ENCODE data around the gene TTF1. TPM values are rescaled to one million over a fixed set of nuclear protein-coding genes. Genes with fewer than 3 reads are reported as not detected.

The TTF1 gene
- total and polyA plus RNA-seq, 10 of the 15 experiments (the other 5 are each of a cell fraction or from before 2014, with no cell fraction given): 11.3 to 25.5 (median 16.0) TPM

DNA sequence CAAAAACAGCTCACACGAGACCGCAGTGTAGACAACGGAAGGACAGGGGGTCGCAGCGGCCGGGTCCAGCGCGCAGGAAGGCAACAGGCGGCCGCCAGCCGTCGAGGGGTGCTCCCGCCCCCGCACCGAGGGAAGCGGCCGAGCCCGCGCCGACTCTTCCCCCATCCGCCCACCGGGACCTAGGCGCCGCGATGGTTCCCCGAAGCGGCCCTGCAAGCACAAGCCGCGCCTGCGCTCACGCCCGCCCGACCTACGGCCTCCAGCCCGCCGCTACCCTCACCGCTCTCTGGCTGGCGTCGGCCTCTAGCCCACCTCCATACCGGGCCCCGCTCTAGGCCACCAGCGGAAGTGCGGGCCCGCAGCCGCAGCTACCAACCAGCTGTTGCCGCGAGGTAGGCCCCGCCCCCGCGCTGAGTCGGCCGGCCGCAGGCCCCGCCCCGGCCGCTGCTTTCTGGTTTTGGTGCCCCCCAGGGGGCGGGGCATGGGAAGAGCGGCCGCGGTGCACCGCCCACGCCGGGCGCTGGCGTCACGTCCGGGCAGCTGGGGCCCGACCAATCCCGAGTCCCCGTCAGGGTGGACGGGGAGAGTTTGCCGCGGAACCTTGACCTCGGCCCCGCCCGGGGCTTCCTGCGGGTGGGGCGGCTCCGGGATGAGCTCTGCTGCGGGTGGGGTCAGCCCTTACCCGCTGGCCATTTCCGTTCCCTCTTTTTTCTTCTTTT lies 51.8 kb downstream of the TTF1 start, which contains the start of gene SETX:
Gene SETX, minus strand, starts transcription at position 350 of the 719 bp plus-strand sequence. CDS start 5,558 bp downstream, outside the sequence.
- Histone ChIP-seq H4K20me1 (ENCODE audit: control insufficient read depth, insufficient read depth) (no peaks in the 10 kb centered on the region), H3K27me3 (replicated peaks in 1 of 2; ENCODE audit: control insufficient read depth in 2 of 2, insufficient read depth in 2 of 2, low read length in 1 of 2) (no peaks in the 10 kb centered on the region), H3K36me3 (ENCODE audit: control insufficient read depth in 2 of 2, insufficient read depth in 2 of 2, low read length in 1 of 2) (peaks cover 0 to 5% of the 10 kb centered on the region in 2 experiments; a peak in 1 of 4 replicates), H2AFZ (ENCODE audit: control insufficient read depth, low read depth, low read length) (peak within 1 kb of the TSS; percentile 71), H3K4me1 (ENCODE audit: control insufficient read depth, insufficient read depth, low read length) (peaks cover 8% of the 10 kb centered on the region; the same call in 1 of the 2 replicates), H3K4me2 (ENCODE audit: control insufficient read depth, insufficient read depth) (peak within 1 kb of the TSS; percentile 95), H3K9ac (ENCODE audit: control insufficient read depth, insufficient read depth, low read length) (peak within 1 kb of the TSS; percentile 95), H3K4me3 (peak within 1 kb of the TSS; percentile 86), H3K79me2 (ENCODE audit: control insufficient read depth, insufficient read depth, low read length) (peaks cover 44% of the 10 kb centered on the region), H3K27ac (ENCODE audit: control insufficient read depth, insufficient read depth) (peak within 1 kb of the TSS; percentile 97), H3K9me3 (replicated peaks; ENCODE audit: control insufficient read depth, insufficient read depth, low read length) (no peaks in the 10 kb centered on the region; the same call in 2 of the 3 replicates)
- intact Hi-C loops (cut with micrococcal nuclease; ENCODE audit: unreplicated experiment) (loop anchor here (1.0 kb wide), 1 partner anchor 28 kb away; no protein-coding TSS in a partner anchor), in situ Hi-C loops (cut with MboI) (no loop called here)
- ATAC-seq: peak; percentile 92
- peak; percentile 85 for DNase-seq (ENCODE audit: low read depth, low spot score)
- POLR2A ChIA-PET: interaction anchor here (0.6 to 7.0 kb wide), 10 partner anchors 9 to 1661 kb away, joined by 3 to 96 read pairs (median 4); partner anchors contain the start of gene EXOSC2
- SMC1A ChIA-PET (ENCODE audit: uncharacterized antibody, unreplicated experiment): interaction anchor here (0.7 to 9.5 kb wide), 3 partner anchors 11 to 27 kb away, joined by 4 to 131 read pairs (median 43); no protein-coding TSS in a partner anchor
- BruUV-seq (replicated peaks): no TSS peak
- CTCF ChIA-PET: interaction anchor here (1.0 to 6.1 kb wide), 4 partner anchors 12 to 28 kb away, joined by 3 to 59 read pairs (median 4); no protein-coding TSS in a partner anchor
- 1% methylated on average over 80 of the region's 82 CpGs for WGBS (ENCODE audit: insufficient coverage, insufficient replicate concordance, low lambda C conversion rate, missing lambda C conversion rate)
- FAIRE-seq: peak; percentile 83
- RAD21 ChIA-PET (ENCODE audit: unreplicated experiment): interaction anchor here (0.6 to 3.4 kb wide), 6 partner anchors 18 to 1113 kb away, joined by 3 to 50 read pairs (median 4); no protein-coding TSS in a partner anchor
- TF ChIP-seq IKZF2 (IDR thresholded peaks at IDR 0.05): no peak
- TF ChIP-seq, protein P1, sequence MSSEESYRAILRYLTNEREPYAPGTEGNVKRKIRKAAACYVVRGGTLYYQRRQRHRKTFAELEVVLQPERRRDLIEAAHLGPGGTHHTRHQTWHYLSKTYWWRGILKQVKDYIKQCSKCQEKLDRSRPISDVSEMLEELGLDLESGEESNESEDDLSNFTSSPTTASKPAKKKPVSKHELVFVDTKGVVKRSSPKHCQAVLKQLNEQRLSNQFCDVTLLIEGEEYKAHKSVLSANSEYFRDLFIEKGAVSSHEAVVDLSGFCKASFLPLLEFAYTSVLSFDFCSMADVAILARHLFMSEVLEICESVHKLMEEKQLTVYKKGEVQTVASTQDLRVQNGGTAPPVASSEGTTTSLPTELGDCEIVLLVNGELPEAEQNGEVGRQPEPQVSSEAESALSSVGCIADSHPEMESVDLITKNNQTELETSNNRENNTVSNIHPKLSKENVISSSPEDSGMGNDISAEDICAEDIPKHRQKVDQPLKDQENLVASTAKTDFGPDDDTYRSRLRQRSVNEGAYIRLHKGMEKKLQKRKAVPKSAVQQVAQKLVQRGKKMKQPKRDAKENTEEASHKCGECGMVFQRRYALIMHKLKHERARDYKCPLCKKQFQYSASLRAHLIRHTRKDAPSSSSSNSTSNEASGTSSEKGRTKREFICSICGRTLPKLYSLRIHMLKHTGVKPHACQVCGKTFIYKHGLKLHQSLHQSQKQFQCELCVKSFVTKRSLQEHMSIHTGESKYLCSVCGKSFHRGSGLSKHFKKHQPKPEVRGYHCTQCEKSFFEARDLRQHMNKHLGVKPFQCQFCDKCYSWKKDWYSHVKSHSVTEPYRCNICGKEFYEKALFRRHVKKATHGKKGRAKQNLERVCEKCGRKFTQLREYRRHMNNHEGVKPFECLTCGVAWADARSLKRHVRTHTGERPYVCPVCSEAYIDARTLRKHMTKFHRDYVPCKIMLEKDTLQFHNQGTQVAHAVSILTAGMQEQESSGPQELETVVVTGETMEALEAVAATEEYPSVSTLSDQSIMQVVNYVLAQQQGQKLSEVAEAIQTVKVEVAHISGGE (CRISPR knock-in tag; IDR thresholded peaks at IDR 0.05): peak; percentile 23; the same call in 1 of the 2 replicates
- peak; percentile 75 for TF ChIP-seq NFYB (IDR thresholded peaks at IDR 0.05; ENCODE audit: insufficient read depth, low read depth, low read length)
- TF ChIP-seq MXI1 (IDR thresholded peaks at IDR 0.05; ENCODE audit: low read depth, low read length): no peak
- TF ChIP-seq RCOR1 (conservative IDR thresholded peaks at IDR 0.05; ENCODE audit: low read depth, low read length): 0 out of 2 replicates have a peak, but pooled peaks have one; percentile 53
- TF ChIP-seq BRCA1 (IDR thresholded peaks at IDR 0.05; ENCODE audit: low read depth, low read length): no peak
- no peak for TF ChIP-seq FOXM1 (IDR thresholded peaks at IDR 0.05; ENCODE audit: low read depth, low read length)
- TF ChIP-seq ASH2L (IDR thresholded peaks at IDR 0.05; ENCODE audit: borderline replicate concordance, low read depth): no peak
- TF ChIP-seq POU2F2 (IDR thresholded peaks at IDR 0.05; ENCODE audit: borderline replicate concordance, low read depth, low read length): peak; percentile 67; the same call in 1 of the 3 replicates
- TF ChIP-seq, protein P2, sequence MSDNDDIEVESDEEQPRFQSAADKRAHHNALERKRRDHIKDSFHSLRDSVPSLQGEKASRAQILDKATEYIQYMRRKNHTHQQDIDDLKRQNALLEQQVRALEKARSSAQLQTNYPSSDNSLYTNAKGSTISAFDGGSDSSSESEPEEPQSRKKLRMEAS (IDR thresholded peaks at IDR 0.05; ENCODE audit: low read depth, low read length): peak; percentile 66
- no peak for TF ChIP-seq MEF2B (IDR thresholded peaks at IDR 0.05; ENCODE audit: partially characterized antibody, poor library complexity, severe bottlenecking)
- TF ChIP-seq TAF1 (IDR thresholded peaks at IDR 0.05; ENCODE audit: borderline replicate concordance, low read depth, low read length): peak; percentile 80
- TF ChIP-seq MEF2A (IDR thresholded peaks at IDR 0.05; ENCODE audit: insufficient read depth, low read depth, low read length): 0 out of 2 replicates have a peak, but pooled peaks have one; percentile 37
- peak; percentile 90; the same call in 1 of the 2 replicates for TF ChIP-seq POLR2AphosphoS2 (IDR thresholded peaks at IDR 0.05; ENCODE audit: low read depth, low read length)
- TF ChIP-seq NR2F1 (conservative IDR thresholded peaks at IDR 0.05): peak; percentile 96

Measured in GM12878 (cell line).